Heart left ventricle (tissue), 16 donors: ENCODE data around the gene SRBD1. TPM values are rescaled to one million over a fixed set of nuclear protein-coding genes. Genes with fewer than 3 reads are reported as not detected.

Experiments
- ATAC-seq, 4 donors: fragments of 200-7000 bp; cut with Tn5 transposase; one replicate each; pipeline ENCODE4 v1.9.1; 2020 to 2022; ENCODE audit warnings: moderate library complexity in 4 of 4, mild to moderate bottlenecking in 3 of 4, moderate number of reproducible peaks in 1 of 4
- DNase-seq, 5 donors: peaks; one replicate each; pipeline ENCODE4 v3.0.0-alpha.2; 2020
- H3K27ac ChIP-seq, 12 donors: fragments of 200-600 bp; sonication (generic) in 4 of 12; one replicate each; pipeline versions ENCODE4 v1.5.0 to v1.8.0; 2016 to 2022; ENCODE audit warnings: mild to moderate bottlenecking in 2 of 12
- H3K27me3 ChIP-seq, 9 donors: fragments of 200-600 bp; sonication (generic) in 2 of 9; one replicate each; pipeline versions ENCODE4 v1.5.1 to v1.8.0; 2016 to 2022; ENCODE audit warnings: mild to moderate bottlenecking in 3 of 9
- H3K36me3 ChIP-seq, 9 donors: fragments of 200-600 bp; sonication (generic) in 2 of 9; one replicate each; pipeline versions ENCODE4 v1.5.0 to v1.8.0; 2018 to 2022; ENCODE audit warnings: mild to moderate bottlenecking in 2 of 9
- H3K4me1 ChIP-seq, 12 donors: fragments of 200-600 bp; sonication (generic) in 4 of 12; one replicate each; pipeline versions ENCODE4 v1.5.0 to v1.8.0; 2016 to 2022; ENCODE audit warnings: mild to moderate bottlenecking in 3 of 12
- H3K4me3 ChIP-seq, 12 donors: fragments of 200-600 bp; sonication (generic) in 4 of 12; one replicate each; pipeline versions ENCODE4 v1.5.0 to v1.8.0; 2017 to 2022; ENCODE audit warnings: mild to moderate bottlenecking in 9 of 12, moderate library complexity in 4 of 12
- H3K9me3 ChIP-seq, 12 donors: fragments of 200-600 bp; sonication (generic) in 4 of 12; one replicate each; pipeline versions ENCODE4 v1.5.0 to v1.8.0; 2016 to 2022; ENCODE audit warnings: mild to moderate bottlenecking in 1 of 12
- POLR2A ChIP-seq, 2 donors: fragments of 450-650 bp; IDR thresholded peaks; one replicate each; pipeline ENCODE4 v1.6.1; 2017; ENCODE audit warnings: antibody characterized with exemption in 2 of 2, mild to moderate bottlenecking in 2 of 2, moderate library complexity in 2 of 2
- WGBS, 4 donors: extraction: QIAGEN DNeasy Blood & Tissue Kit in 2 of 4; methylation state at CpG; one replicate each; pipeline versions ENCODE4 v1.1.5 to v1.1.7; 2013 to 2018; 5-methylcytosine and 5-hydroxymethylcytosine counted together
- intact Hi-C, 10 donors: fragments of 100-400 bp; cut with DNase I; formaldehyde crosslinking; loops; one replicate each; pipeline versions ENCODE4 v1.11.1 to v1.14.2; 2022
- polyA plus RNA-seq, 2 donors: library from polyadenylated mRNA; stranded (reverse); fragments of 200-250 nt; gene quantifications; one replicate each; pipeline ENCODE4 v1.2.3, GENCODE V29; 2013
- total RNA-seq, 9 donors: library from RNA; depleted of rRNA in 2 of 9; stranded (reverse); fragments of >200 nt in 2 of 9; fragmentation: NEBNext Ultra II Directional in 3 of 9; extraction: Animal tissue kit (Norgen Biotek cat#: 25700) in 3 of 9; gene quantifications; one replicate each; pipeline versions ENCODE4 v1.1.0 to v1.2.4, GENCODE V29; 2016 to 2023
- TF ChIP-seq, protein P1 (sequence below), 12 donors: fragments of 200-600 bp; sonication (generic) in 4 of 12; IDR thresholded peaks; one replicate each; pipeline versions ENCODE4 v1.5.0 to v1.8.0; 2018 to 2022; ENCODE audit warnings: antibody characterized with exemption in 12 of 12, mild to moderate bottlenecking in 5 of 12
- donor health status: ischemic (EF 13 %, LVEDD 7.1; RV severe dilation, severe dysfunction).
- donor health status: healthy with polysubstance abuse.
- donor health status: DM: no; HTN: yes; CAD: no.
- donor health status: DM: no; HTN: no; CAD: no.
- donor health status: ischemic (EF 25% LVEDD 6.9; RV normal size, moderate dysfunction).
- donor health status: ischemic (EF 25% LVEDD 5.7; RV mildly dilated, moderate dysfunction).
- donor health status: healthy.
- donor health status: DM: yes; HTN: yes; CAD: no.
- donor health status: ischemic (EF 35%, LVEDD 5.7; RV mildly dilated, moderate dysfunction).
- donor health status: nonischemic (EF 11% LVEDD 7.7; RV severe dilation, severe dysfunction).
- donor health status: DM: yes; HTN: yes; CAD: no.
- donor health status: PGD.
- donor health status: ischemic (EF 29% LVEDD 5.4; RV normal size, mild dysfunction).
- donor health status: nonischemic (EF 23%, LVEDD 6.1; RV moderate dilation, normal function).

Gene SRBD1
- total and polyA plus RNA-seq, 11 donors: 3.0 to 16.9 (median 10.2) TPM

DNA sequence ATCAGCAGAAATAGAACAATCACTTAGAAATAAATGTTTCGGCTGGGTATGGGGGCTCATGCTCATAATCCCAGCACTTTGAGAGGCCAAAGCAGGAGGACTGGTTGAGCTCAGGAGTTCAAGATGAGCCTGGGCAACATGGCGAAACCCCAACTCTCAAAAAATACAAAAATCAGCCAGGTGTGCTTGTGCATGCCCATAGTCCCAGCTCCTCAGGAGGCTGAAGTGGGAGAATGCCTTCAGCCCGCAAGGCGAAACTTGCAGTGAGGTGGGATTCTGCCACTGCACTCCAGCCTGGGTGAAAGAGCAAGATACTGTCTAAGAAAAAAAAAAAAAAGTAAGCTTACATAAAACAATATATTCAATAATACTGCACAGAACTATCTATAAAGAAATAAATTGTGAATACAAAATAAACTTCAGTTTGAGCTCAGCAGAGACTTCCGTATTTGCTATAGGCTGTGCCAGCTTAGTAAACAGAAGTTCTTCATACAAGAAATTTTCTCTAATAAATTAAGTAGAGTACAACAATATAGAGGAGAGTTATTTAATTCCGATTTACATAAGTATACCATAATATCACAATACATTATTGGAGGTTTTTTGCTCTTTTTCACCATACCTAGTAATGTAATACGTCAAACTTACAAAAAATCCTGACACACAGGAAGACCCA lies 43.6 kb downstream of the SRBD1 start:
- WGBS, 4 donors: 85 to 89% (median 86%) methylated on average over 7 of the region's 7 CpGs
- ATAC-seq: no peak

DNA sequence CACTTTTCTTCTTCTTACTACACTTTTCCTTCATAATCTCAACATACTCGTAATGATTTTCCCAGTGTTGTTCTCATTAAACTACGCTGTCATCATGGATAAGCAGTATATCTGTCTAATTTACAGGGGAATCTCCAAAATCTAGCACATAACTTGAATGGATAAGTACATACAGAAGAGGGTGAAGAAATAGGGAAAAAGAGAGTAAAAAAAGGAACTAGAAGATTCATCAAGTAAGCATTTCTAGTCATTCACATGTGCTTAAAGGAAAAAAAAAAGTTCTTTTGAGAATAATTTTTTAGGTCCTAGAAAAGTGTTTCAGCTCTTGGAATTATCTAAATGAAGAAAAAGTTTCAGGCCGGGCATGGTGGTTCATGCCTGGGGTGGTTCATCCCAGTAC lies 51.6 kb downstream of the SRBD1 start:
- no peak for TF ChIP-seq POLR2A (IDR thresholded peaks at IDR 0.05)
- TF ChIP-seq, protein P1, sequence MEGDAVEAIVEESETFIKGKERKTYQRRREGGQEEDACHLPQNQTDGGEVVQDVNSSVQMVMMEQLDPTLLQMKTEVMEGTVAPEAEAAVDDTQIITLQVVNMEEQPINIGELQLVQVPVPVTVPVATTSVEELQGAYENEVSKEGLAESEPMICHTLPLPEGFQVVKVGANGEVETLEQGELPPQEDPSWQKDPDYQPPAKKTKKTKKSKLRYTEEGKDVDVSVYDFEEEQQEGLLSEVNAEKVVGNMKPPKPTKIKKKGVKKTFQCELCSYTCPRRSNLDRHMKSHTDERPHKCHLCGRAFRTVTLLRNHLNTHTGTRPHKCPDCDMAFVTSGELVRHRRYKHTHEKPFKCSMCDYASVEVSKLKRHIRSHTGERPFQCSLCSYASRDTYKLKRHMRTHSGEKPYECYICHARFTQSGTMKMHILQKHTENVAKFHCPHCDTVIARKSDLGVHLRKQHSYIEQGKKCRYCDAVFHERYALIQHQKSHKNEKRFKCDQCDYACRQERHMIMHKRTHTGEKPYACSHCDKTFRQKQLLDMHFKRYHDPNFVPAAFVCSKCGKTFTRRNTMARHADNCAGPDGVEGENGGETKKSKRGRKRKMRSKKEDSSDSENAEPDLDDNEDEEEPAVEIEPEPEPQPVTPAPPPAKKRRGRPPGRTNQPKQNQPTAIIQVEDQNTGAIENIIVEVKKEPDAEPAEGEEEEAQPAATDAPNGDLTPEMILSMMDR (IDR thresholded peaks at IDR 0.05): no peak
- no peaks in the 10 kb centered on the region for H3K9me3 ChIP-seq
- H3K36me3 ChIP-seq: peaks cover 0 to 2% (median 0%) of the 10 kb centered on the region in 9 donors
- 96 to 99% (median 98%) methylated on average over 3 of the region's 3 CpGs for WGBS, 4 donors
- DNase-seq (no peak), ATAC-seq (no peak)
- no peak overlapping the region for H3K4me3 ChIP-seq
- H3K27me3 ChIP-seq: no peaks in the 10 kb centered on the region
- H3K27ac ChIP-seq: peak overlapping the region in 1 of 12 donors; percentile 22
- peaks cover 0 to 21% (median 0%) of the 10 kb centered on the region in 12 donors for H3K4me1 ChIP-seq
- intact Hi-C loops: no loop called here

More for the DNA sequence above, 43.6 kb downstream of the SRBD1 start:
- intact Hi-C loops: no loop called here
- peak overlapping the region in 4 of 12 donors; percentile 17 to 92 (median 20) for H3K27ac ChIP-seq
- no peaks in the 10 kb centered on the region for H3K27me3 ChIP-seq
- H3K4me1 ChIP-seq: peaks cover 0 to 26% (median 0%) of the 10 kb centered on the region in 12 donors
- TF ChIP-seq POLR2A (IDR thresholded peaks at IDR 0.05): no peak
- H3K9me3 ChIP-seq: no peaks in the 10 kb centered on the region
- peak overlapping the region in 6 of 12 donors; percentile 4 to 52 (median 12) for H3K4me3 ChIP-seq
- no peak for DNase-seq
- peaks cover 0 to 11% (median under 1%) of the 10 kb centered on the region in 9 donors for H3K36me3 ChIP-seq

DNA sequence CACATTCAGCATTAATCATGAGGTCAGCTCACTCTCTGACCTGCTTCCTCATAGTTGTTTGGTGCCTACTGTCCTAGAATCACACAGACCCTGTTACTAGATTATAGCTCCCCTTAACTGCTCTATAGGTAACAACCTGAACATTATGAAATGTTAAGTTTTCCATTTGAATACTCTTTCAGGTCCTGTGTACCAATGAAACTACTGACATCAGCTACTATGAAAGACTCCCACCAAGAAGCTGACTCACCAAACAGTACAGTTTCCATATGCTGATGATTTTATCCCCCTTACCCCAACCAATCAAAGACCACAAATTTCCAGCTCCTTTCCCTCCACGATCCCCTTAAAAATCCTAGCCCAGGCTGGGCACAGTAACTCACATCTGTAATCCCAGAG lies 56.3 kb downstream of the SRBD1 start:
- DNase-seq: no peak
- no peak for TF ChIP-seq POLR2A (IDR thresholded peaks at IDR 0.05)
- TF ChIP-seq, protein P1 (IDR thresholded peaks at IDR 0.05): no peak
- ATAC-seq: no peak
- Histone ChIP-seq H3K4me1 (peaks cover 0 to 16% (median 0%) of the 10 kb centered on the region in 12 donors), H3K27me3 (no peaks in the 10 kb centered on the region), H3K27ac (peak overlapping the region in 1 of 12 donors; percentile 15), H3K9me3 (no peaks in the 10 kb centered on the region), H3K36me3 (peaks cover 0 to 27% (median 9%) of the 10 kb centered on the region in 9 donors), H3K4me3 (no peak overlapping the region)
- 91 to 100% (median 97%) methylated on average over 1 of the region's 1 CpG for WGBS, 4 donors
- intact Hi-C loops: no loop called here

DNA sequence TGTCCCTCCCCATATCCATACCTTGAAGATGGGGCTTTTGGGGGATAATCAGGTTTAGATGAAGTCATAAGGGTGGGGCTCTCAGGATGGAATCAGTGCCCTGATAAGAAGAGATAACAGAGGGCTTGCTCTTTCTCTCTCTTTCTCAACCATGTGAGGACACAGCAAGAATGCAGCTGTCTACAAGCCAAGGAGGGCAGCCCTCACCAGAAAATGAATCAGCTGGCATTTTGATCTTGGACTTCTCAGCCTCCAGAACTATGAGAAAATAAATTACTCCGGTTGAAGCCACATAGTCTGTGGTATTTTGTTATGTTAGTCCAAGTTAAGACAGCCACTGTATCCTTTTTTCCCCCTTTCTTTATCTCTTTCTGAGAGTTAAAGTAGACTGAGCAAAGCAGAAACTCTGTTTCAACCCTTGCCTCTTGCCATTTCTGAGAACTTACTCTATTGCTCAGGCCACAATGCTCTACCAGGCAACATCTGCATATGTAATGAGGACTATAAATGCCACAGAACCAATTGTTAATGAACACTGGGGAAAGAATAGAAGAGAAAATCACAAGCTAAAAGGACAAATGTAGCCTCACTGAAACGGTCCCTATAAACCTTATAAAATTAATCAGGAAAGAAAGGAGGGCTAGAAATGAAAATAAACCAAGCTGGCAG lies 56.9 kb downstream of the SRBD1 start:
- H3K27me3 ChIP-seq: no peaks in the 10 kb centered on the region
- TF ChIP-seq POLR2A (IDR thresholded peaks at IDR 0.05): no peak
- TF ChIP-seq, protein P1 (IDR thresholded peaks at IDR 0.05): no peak
- DNase-seq (no peak), ATAC-seq (no peak)
- no peak overlapping the region for H3K4me3 ChIP-seq
- peaks cover 0 to 28% (median 9%) of the 10 kb centered on the region in 9 donors for H3K36me3 ChIP-seq
- intact Hi-C loops: no loop called here
- peak overlapping the region in 1 of 12 donors; percentile 15 for H3K27ac ChIP-seq
- no peaks in the 10 kb centered on the region for H3K9me3 ChIP-seq
- peaks cover 0 to 11% (median 0%) of the 10 kb centered on the region in 12 donors for H3K4me1 ChIP-seq
- WGBS, 4 donors: 38 to 78% (median 57%) methylated on average over 2 of the region's 2 CpGs
